Keratinocyte (primary cell): ENCODE results near the gene DDR2. TPM values are rescaled to one million over a fixed set of nuclear protein-coding genes. Genes with fewer than 3 reads are reported as not detected.

Experiments
- DNase-seq: peaks from one replicate; pipeline ENCODE4 v3.0.0-alpha.2; 2011; ENCODE audit warnings: low read depth, missing footprints, low spot score
- FAIRE-seq: peaks from 2 replicates; lab custom pipeline; 2011; peaks lifted over from hg19 to GRCh38; lab: Jason Lieb, UNC
- H2AFZ ChIP-seq: 2 replicates; pipeline ENCODE4 v1.6.0; 2012; ENCODE audit warnings: low read length, control low read depth, inconsistent platforms; ENCODE audit not compliant: control insufficient read depth
- H3K27ac ChIP-seq: 2 replicates; pipeline ENCODE4 v1.5.1; 2011; ENCODE audit warnings: low read length; ENCODE audit not compliant: control insufficient read depth, insufficient read depth
- H3K27me3 ChIP-seq: 3 replicates; pipeline ENCODE4 v1.6.0; 2011; ENCODE audit warnings: low read length; ENCODE audit not compliant: control insufficient read depth, insufficient read depth; ENCODE audit errors: extremely low read depth
- H3K36me3 ChIP-seq, 2 experiments: 2 replicates in 1 of 2; 3 replicates in 1 of 2; pipeline ENCODE4 v1.5.1; 2011; ENCODE audit warnings: low read length in 2 of 2, mild to moderate bottlenecking in 1 of 2; ENCODE audit not compliant: control insufficient read depth in 2 of 2, insufficient read depth in 2 of 2; ENCODE audit errors: extremely low read depth in 1 of 2
- H3K4me1 ChIP-seq: 3 replicates; pipeline ENCODE4 v1.5.1; 2011; ENCODE audit warnings: low read length; ENCODE audit not compliant: control insufficient read depth, insufficient read depth; ENCODE audit errors: extremely low read depth
- H3K4me2 ChIP-seq: 3 replicates; pipeline ENCODE4 v1.6.0; 2011; ENCODE audit warnings: low read depth, low read length; ENCODE audit not compliant: control insufficient read depth, insufficient read depth; ENCODE audit errors: extremely low read depth
- H3K4me3 ChIP-seq, 3 experiments: fragments of 200-600 bp in 1 of 3; sonication (generic) in 1 of 3; 2 replicates in 2 of 3; 3 replicates in 1 of 3; pipeline ENCODE4 v1.5.1; 2011 to 2016; ENCODE audit warnings: low read length in 3 of 3, mild to moderate bottlenecking in 3 of 3, control low read depth in 2 of 3, inconsistent platforms in 1 of 3, low read depth in 1 of 3, mixed read lengths in 1 of 3, mixed run types in 1 of 3, moderate library complexity in 1 of 3; ENCODE audit not compliant: control insufficient read depth in 2 of 3, insufficient read depth in 2 of 3; ENCODE audit errors: extremely low read depth in 1 of 3
- H3K79me2 ChIP-seq: 2 replicates; pipeline ENCODE4 v1.6.0; 2012; ENCODE audit warnings: low read length; ENCODE audit not compliant: control insufficient read depth, insufficient read depth
- H3K9ac ChIP-seq: 3 replicates; pipeline ENCODE4 v1.6.0; 2011; ENCODE audit warnings: low read length; ENCODE audit not compliant: control insufficient read depth, insufficient read depth; ENCODE audit errors: extremely low read depth
- H3K9me1 ChIP-seq: 3 replicates; pipeline ENCODE4 v1.6.0; 2011; ENCODE audit warnings: low read length; ENCODE audit not compliant: control insufficient read depth, insufficient read depth; ENCODE audit errors: extremely low read depth
- H3K9me3 ChIP-seq: 2 replicates; pipeline ENCODE4 v1.5.1; 2012; ENCODE audit warnings: low read depth, low read length; ENCODE audit not compliant: control insufficient read depth
- H4K20me1 ChIP-seq: 3 replicates; pipeline ENCODE4 v1.6.0; 2011; ENCODE audit warnings: low read length; ENCODE audit not compliant: control insufficient read depth, insufficient read depth; ENCODE audit errors: extremely low read depth
- EZH2 ChIP-seq: IDR thresholded peaks from one replicate; pipeline ENCODE4 v1.6.1; 2012; ENCODE audit warnings: inconsistent platforms, mild to moderate bottlenecking, low read length, moderate library complexity
- dilution Hi-C: fragments of 300-500 bp; cut with MboI; formaldehyde crosslinking; loops from one replicate; pipeline ENCODE4 v1.7.0; 2020; ENCODE audit warnings: low sequenced_read_pairs; ENCODE audit not compliant: extremely low pct_ligation_motif_present
- polyA plus RNA-seq, 5 experiments: library from polyadenylated mRNA; depleted of rRNA in 3 of 5; stranded (reverse) in 3 of 5; stranded (forward) in 1 of 5; unstranded in 1 of 5; fragments of >200 nt; gene quantifications; 1 replicate in 1 of 5; 2 replicates in 3 of 5; 3 replicates in 1 of 5; pipeline versions ENCODE4 v1.2.1 to v1.2.3, GENCODE V29; 2011 to 2012; ENCODE audit warnings: missing spikeins in 2 of 5, low read depth in 1 of 5, low replicate concordance in 1 of 5
- TF ChIP-seq, protein P1 (sequence below), 3 experiments: IDR thresholded peaks in 1 of 3; conservative IDR thresholded peaks in 1 of 3; optimal IDR thresholded peaks in 1 of 3; 2 replicates in 2 of 3; 3 replicates in 1 of 3; pipeline versions ENCODE3 to v1.5.1; 2011; ENCODE audit warnings: low read length in 3 of 3, mild to moderate bottlenecking in 3 of 3, moderate library complexity in 2 of 3, control low read depth in 1 of 3, inconsistent platforms in 1 of 3; ENCODE audit not compliant: insufficient read depth in 2 of 3; ENCODE audit errors: extremely low read depth in 1 of 3

Gene DDR2
- polyA plus RNA-seq, 1 donor (not counting 4 experiments of a cell fraction or from before 2014, with no cell fraction given) = 0.39 TPM

- Histone ChIP-seq H3K27me3 (no peaks in the 10 kb centered on the region), H2AFZ (peak overlapping the region; percentile 65), H3K9ac (no peak overlapping the region), H3K4me2 (peak overlapping the region; percentile 6), H3K4me1 (peaks cover 9% of the 10 kb centered on the region), H3K27ac (no peak overlapping the region), H4K20me1 (no peaks in the 10 kb centered on the region), H3K4me3 (no peak overlapping the region), H3K9me3 (no peaks in the 10 kb centered on the region), H3K36me3 (no peaks in the 10 kb centered on the region), H3K9me1 (no peaks in the 10 kb centered on the region), H3K79me2 (no peaks in the 10 kb centered on the region)
- TF ChIP-seq, protein P1, sequence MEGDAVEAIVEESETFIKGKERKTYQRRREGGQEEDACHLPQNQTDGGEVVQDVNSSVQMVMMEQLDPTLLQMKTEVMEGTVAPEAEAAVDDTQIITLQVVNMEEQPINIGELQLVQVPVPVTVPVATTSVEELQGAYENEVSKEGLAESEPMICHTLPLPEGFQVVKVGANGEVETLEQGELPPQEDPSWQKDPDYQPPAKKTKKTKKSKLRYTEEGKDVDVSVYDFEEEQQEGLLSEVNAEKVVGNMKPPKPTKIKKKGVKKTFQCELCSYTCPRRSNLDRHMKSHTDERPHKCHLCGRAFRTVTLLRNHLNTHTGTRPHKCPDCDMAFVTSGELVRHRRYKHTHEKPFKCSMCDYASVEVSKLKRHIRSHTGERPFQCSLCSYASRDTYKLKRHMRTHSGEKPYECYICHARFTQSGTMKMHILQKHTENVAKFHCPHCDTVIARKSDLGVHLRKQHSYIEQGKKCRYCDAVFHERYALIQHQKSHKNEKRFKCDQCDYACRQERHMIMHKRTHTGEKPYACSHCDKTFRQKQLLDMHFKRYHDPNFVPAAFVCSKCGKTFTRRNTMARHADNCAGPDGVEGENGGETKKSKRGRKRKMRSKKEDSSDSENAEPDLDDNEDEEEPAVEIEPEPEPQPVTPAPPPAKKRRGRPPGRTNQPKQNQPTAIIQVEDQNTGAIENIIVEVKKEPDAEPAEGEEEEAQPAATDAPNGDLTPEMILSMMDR (optimal IDR thresholded peaks at IDR 0.05 in 1 of 3, IDR thresholded peaks at IDR 0.05 in 1 of 3, conservative IDR thresholded peaks at IDR 0.05 in 1 of 3; ENCODE audit: extremely low read depth in 1 of 3, insufficient read depth in 2 of 3, low read length in 3 of 3) = no peak
- TF ChIP-seq EZH2 = no peak
- DNase-seq (no peak), FAIRE-seq (peak; percentile 80)
- dilution Hi-C loops = no loop called here
Observed at GRCh38 chr1:162678439-162678838, 46.2 kb downstream of the DDR2 start.

DNA sequence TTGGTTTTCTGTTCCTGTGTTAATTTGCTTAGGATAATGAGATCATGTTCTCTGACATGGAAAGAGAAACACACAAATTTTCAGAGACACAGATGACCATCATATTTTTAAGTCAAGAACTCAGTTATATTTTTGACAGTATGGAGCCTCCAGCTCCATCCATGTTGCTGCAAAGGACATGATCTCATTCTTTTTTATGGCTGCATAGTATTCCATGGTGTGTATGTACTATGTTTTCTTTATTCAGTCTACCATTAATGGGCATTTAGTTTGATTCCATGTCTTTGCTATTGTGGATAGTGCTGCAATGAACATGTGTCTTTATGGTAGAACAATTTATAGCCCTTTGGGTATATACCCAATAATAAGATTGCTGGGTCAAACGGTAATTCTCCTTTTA, 47.0 kb downstream of the DDR2 start:
- dilution Hi-C loops = no loop called here
- Histone ChIP-seq H3K4me2 (no peak overlapping the region), H3K27ac (no peak overlapping the region), H3K9me3 (no peaks in the 10 kb centered on the region), H2AFZ (no peak overlapping the region), H3K36me3 (no peaks in the 10 kb centered on the region), H3K27me3 (no peaks in the 10 kb centered on the region), H3K79me2 (no peaks in the 10 kb centered on the region), H3K4me1 (peaks cover 9% of the 10 kb centered on the region), H3K9me1 (no peaks in the 10 kb centered on the region), H3K9ac (no peak overlapping the region), H3K4me3 (no peak overlapping the region), H4K20me1 (no peaks in the 10 kb centered on the region)
- TF ChIP-seq EZH2 = no peak
- TF ChIP-seq, protein P1 (optimal IDR thresholded peaks at IDR 0.05 in 1 of 3, IDR thresholded peaks at IDR 0.05 in 1 of 3, conservative IDR thresholded peaks at IDR 0.05 in 1 of 3; ENCODE audit: extremely low read depth in 1 of 3, insufficient read depth in 2 of 3, low read length in 3 of 3) = no peak
- FAIRE-seq = no peak
- DNase-seq = no peak
